Prostate gland (tissue), 2 donors: ENCODE measurements around the gene WASHC2A.
"Not testable (repeated sequence)": the region's sequence is repeated elsewhere in the genome, so short reads cannot be mapped to it uniquely, and the experiment has no call there.

Experiments used
- CTCF ChIP-seq, 4 experiments: fragments of 200-600 bp in 2 of 4; fragments of 450-650 bp in 2 of 4; sonication (generic) in 2 of 4; IDR thresholded peaks; 1 replicate in 3 of 4; 2 replicates in 1 of 4; pipeline ENCODE4 v1.5.1; 2016 to 2019; ENCODE audit warnings: antibody characterized with exemption in 4 of 4, mild to moderate bottlenecking in 2 of 4, moderate library complexity in 2 of 4
- POLR2A ChIP-seq: fragments of 450-650 bp; IDR thresholded peaks from one replicate; pipeline ENCODE4 v1.6.1; 2016; ENCODE audit warnings: antibody characterized with exemption, mild to moderate bottlenecking
- POLR2AphosphoS5 ChIP-seq: sonication (generic); formaldehyde crosslinking; IDR thresholded peaks from one replicate; pipeline ENCODE4 v1.6.1; 2017; ENCODE audit warnings: antibody characterized with exemption

- TF ChIP-seq CTCF (IDR thresholded peaks at IDR 0.05); POLR2A; POLR2AphosphoS5: not testable (repeated sequence)
Observed at GRCh38 chr10:50075139-50075538, 7.4 kb downstream of the WASHC2A start.
